ENCODE results near the gene DNASE2B.
A peak's percentile ranks its signal among the peaks of the same experiment; 100 is the strongest.

The DNASE2B gene

GRCh38 chr1:84398175-84399155 lies at the start of gene DNASE2B:
Gene DNASE2B (plus strand): TSS chr1:84398484. CDS start chr1:84398565, 81 bp downstream.
- no peak for DNase-seq (ENCODE audit: low read depth)

DNA sequence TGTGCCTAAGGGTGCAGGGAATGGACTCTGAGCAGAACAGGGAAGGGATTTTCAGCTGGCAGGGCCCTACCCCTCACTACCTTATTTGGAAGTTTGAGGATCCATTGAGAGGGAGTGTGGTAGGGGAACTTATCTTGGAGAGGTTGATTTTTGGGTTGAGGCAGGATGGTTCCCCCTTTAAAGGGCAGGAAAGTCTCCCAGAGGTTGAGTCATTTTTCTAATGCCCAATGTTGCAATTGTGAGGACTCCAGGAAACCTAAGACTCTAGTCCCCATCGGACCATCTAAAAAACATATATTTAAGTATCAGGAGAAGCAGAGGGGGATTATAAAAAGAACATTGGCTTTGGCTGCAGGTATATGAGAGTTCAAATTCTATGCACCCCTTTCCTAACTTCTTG lies 49.5 kb upstream of the DNASE2B start:
- DNase-seq (ENCODE audit: low read depth), result no peak

DNA sequence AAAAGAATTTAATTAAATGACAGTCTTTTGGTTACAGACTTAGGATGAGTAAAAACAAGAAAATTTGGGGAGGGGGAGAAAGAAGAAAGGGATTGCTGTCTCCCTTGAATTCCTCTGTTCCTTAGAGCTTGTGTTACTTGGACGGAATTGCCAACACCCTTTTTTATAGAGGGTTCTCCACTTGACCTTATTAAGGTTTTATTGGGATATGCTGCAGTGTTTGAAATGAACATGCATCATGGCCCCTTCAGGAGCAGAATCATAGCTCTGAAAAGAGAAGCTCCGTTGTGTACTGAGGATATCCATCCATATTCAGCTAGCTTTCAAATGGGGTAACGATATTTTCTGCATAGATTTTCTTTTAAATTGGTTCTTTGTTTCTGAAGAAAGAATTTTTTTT lies 48.2 kb upstream of the DNASE2B start:
- DNase-seq (ENCODE audit: low read depth), result no peak

DNA sequence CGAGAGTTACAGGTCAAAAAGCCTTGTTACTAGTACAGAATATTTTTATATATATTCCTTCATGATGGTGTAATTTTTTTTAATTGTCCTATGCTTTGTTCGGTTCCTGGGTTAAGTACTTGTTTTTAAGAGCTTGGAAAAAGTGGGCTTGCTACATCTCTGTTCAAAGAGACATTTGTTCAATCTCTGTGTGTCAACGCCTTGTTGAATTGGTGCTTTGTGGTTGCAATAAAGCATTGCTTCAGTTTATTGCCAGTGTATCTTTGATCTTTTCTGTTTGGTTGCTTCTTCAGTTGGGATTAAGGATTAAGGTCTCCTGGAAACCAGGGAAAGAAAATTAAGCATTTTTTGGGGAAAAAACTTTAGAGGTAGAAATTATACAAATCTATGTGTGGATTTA lies 47.7 kb upstream of the DNASE2B start:
- DNase-seq (ENCODE audit: low read depth), result no peak

GRCh38 chr1:84352298-84353106 lies 45.8 kb upstream of the DNASE2B start:
- DNase-seq (ENCODE audit: low read depth), result no peak

DNA sequence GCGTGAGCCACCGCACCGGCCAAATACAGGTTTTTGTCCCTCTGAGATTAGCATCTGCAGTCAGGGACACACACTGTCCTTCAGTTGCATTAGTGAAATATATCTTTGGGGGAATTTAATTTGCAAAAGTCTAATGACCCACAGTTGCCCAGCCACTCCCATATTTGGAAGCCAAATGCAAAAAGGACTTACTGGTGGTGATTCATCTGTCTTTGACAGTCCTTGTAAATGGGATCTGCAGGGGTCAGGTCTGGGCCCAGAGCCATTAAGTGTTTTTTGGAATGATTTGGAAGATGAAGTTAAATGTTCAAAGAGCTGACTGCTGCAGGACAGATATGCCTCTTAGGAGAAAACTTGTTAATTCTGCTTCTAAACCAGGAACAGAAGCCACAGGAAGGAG lies 44.6 kb upstream of the DNASE2B start:
- no peak for DNase-seq (ENCODE audit: low read depth)

DNA sequence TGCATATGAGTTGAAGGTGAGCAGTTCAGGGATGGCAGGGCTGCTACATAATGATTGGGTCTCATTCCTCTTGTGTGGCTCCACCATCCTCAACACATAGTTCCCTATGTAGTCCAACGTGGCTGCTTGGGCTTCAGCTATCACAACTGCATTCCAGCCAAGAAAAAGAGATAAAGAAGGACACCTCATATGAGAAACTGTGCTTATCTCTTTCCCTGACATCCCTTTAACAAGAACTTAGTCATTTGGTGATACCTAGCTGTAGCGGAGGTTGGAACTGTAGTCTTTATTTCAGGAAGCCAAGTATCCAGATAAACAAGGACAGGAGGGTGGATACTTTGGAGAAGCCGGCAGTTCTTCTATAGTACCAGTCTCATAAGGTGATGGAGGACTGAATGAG lies 42.7 kb upstream of the DNASE2B start:
- no peak for DNase-seq (ENCODE audit: low read depth)

- no peak for DNase-seq (ENCODE audit: low read depth)
Measured at GRCh38 chr1:84356881-84357280, 41.4 kb upstream of the DNASE2B start.

- DNase-seq (ENCODE audit: low read depth), result no peak
Measured at GRCh38 chr1:84358695-84359094, 39.6 kb upstream of the DNASE2B start.

- no peak for DNase-seq (ENCODE audit: low read depth)
Measured at GRCh38 chr1:84360316-84360715, 38.0 kb upstream of the DNASE2B start.

- DNase-seq (ENCODE audit: low read depth), result no peak
Measured at GRCh38 chr1:84361796-84362195, 36.5 kb upstream of the DNASE2B start.

DNA sequence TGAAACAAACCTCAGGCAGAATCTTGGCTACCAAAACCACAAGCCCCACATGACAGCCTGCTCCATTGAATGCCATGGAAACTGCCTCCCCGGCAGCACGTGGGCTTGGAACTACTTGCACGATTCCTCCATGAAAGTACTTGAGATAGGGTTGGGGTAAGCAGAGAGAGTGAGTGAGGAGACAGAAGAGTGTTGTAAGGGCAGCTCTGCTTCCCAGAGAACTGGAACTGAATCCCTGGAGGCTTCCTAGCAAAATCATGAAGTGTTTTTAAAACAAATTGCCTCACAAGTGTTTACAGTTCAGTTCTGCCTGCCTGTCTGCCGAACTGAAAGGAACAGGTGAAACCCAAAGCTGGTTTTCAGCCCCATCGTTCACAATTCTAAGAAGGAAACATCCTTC lies 35.3 kb upstream of the DNASE2B start:
- DNase-seq (ENCODE audit: low read depth), result no peak

- DNase-seq (ENCODE audit: low read depth), result no peak
Measured at GRCh38 chr1:84363622-84364021, 34.7 kb upstream of the DNASE2B start.

- peak; percentile 4 for DNase-seq (ENCODE audit: low read depth)
Measured at GRCh38 chr1:84365225-84366221, 32.8 kb upstream of the DNASE2B start.

DNA sequence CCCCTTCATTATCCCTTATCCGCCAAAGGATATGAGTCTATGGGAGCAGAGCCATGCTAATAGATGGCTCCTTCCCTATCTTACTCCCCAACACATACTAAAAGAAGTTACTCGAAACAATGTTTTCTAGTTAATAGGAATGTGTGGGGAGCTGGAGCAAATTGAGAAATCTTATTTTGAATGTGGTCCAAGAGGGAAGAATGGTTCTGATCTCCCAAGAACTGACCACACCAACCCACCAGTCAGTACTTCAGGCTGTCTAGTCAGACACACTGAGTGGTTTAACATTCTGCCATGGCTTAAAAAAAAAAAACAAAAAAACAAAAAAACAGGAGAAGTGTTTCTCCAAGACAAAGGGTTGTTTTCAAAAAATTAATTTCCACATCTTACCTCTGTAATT lies 31.5 kb upstream of the DNASE2B start:
- no peak for DNase-seq (ENCODE audit: low read depth)

DNA sequence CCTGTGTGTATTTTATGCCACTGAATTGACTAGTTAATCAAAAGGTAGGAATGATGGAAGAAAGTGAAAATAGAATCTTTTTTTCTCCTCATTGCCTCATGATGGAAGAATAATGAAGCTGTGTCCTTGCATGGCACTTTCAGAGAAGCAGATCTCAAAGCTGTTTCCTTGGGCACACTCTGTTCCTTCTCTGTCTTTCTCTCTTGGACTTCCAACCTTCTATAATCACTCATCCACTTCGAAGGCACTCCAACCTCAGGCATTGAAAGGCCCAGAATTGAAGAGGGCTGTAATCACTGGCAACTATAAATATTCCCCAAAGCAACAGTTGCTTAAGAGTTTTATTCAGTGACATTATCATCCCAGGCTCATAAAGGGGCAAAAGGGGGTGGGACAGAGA lies 31.1 kb upstream of the DNASE2B start:
- no peak for DNase-seq (ENCODE audit: low read depth)

DNA sequence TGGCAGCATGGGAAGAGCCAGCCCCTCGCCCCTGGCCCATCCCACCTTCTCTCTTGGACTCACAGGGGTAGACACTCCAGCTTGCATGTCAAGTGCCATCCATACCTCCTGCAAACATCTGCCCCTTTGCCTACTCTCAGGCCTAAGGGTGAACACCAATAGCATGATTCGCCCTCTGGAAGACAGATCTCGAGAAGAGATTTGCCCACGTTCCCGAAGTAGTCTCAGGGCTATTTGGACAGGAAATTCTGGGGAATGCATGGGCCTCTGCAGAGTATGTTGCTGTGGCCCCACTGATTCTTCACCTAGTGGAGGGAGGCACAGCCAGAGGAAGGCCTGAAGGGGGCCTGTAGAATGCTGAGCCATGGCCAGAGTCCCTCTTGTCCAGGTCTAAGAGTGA lies 29.8 kb upstream of the DNASE2B start:
- DNase-seq (ENCODE audit: low read depth), result no peak

GRCh38 chr1:84370266-84370665 lies 28.0 kb upstream of the DNASE2B start:
- DNase-seq (ENCODE audit: low read depth), result no peak

DNA sequence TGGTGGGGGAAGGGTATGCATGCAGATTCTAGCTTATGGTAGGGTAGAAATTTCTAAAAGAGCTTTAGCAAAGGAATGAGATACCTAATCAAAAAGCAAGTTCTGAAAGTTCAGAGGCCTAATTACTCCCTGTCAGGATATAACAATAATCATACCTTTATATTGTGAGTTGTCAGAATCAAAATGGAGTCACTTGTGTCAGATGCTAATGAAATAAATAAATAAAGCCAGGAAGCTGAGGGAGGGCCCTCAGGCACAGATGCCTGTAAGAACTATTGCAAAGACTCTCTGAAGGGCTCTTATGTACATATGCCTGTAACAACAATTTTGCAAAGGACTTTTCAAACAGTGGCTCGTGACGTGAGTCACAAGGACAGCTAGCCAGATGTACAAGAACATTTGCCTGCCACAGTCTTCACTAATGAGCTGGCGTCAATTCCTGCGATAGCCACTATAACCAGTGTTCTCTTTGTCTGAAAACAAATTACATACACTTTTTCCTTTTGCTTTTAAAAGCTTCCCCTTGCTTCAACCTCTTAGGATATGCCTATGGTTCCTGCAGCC lies 27.4 kb upstream of the DNASE2B start:
- DNase-seq (ENCODE audit: low read depth), result no peak

- no peak for DNase-seq (ENCODE audit: low read depth)
Measured at GRCh38 chr1:84373436-84374141, 24.7 kb upstream of the DNASE2B start.
